HEK293 (cell line): ENCODE results near the gene TCF7.

Source experiments
- CTCF ChIA-PET: fragments of 350-600 bp; formaldehyde crosslinking; extraction: SDS; loops from one replicate; lab custom pipeline; 2021; ENCODE audit warnings: antibody characterized with exemption; lab: Yijun Ruan, JAX
- POLR2A ChIA-PET: fragments of 300-600 bp; formaldehyde crosslinking; extraction: SDS; loops from one replicate; lab custom pipeline; 2020; ENCODE audit warnings: antibody characterized with exemption, inconsistent platforms; lab: Yijun Ruan, JAX
- H3K27ac ChIP-seq: fragments of 200-500 bp; sonication (Bioruptor generic); 2 replicates; pipeline ENCODE4 v1.5.1; 2014; ENCODE audit warnings: low read depth, low read length, control low read depth, inconsistent platforms; ENCODE audit errors: extremely low read depth
- H3K36me3 ChIP-seq, 2 experiments: fragments of 200-500 bp in 1 of 2; sonication (Bioruptor generic) in 1 of 2; 1 replicate in 1 of 2; 2 replicates in 1 of 2; pipeline ENCODE4 v1.5.1; 2014 to 2017; ENCODE audit warnings: inconsistent platforms in 2 of 2, low read length in 2 of 2; ENCODE audit not compliant: control insufficient read depth in 2 of 2, insufficient read depth in 1 of 2
- H3K4me1 ChIP-seq: fragments of 200-500 bp; sonication (Bioruptor generic); 2 replicates; pipeline ENCODE4 v1.5.1; 2014; ENCODE audit warnings: mild to moderate bottlenecking, low read length, inconsistent platforms; ENCODE audit not compliant: control insufficient read depth, insufficient read depth
- H3K4me3 ChIP-seq: 2 replicates; pipeline ENCODE4 v1.5.1; 2011; ENCODE audit warnings: low read depth, mild to moderate bottlenecking, control low read depth, low read length, moderate library complexity
- H3K9me3 ChIP-seq: fragments of 200-500 bp; sonication (Bioruptor generic); 2 replicates; pipeline ENCODE4 v1.5.1; 2014; ENCODE audit warnings: low read depth, low read length, inconsistent platforms; ENCODE audit not compliant: control insufficient read depth, insufficient read depth
- GLIS1 ChIP-seq: fragments of 450-650 bp; formaldehyde crosslinking; IDR thresholded peaks from 2 replicates; pipeline ENCODE4 v1.5.1; 2016; ENCODE audit warnings: missing biosample characterization, missing genetic modification characterization
- WT1 ChIP-seq: fragments of 450-650 bp; formaldehyde crosslinking; IDR thresholded peaks from 2 replicates; pipeline ENCODE4 v1.5.1; 2016; ENCODE audit warnings: missing biosample characterization, missing genetic modification characterization
- ZBTB17 ChIP-seq: fragments of 450-650 bp; formaldehyde crosslinking; IDR thresholded peaks from 2 replicates; pipeline ENCODE4 v1.5.1; 2016; ENCODE audit warnings: missing biosample characterization, missing genetic modification characterization
- ZIC2 ChIP-seq: fragments of 450-650 bp; formaldehyde crosslinking; IDR thresholded peaks from 2 replicates; pipeline ENCODE4 v1.5.1; 2016; ENCODE audit warnings: missing biosample characterization, missing genetic modification characterization
- ZNF214 ChIP-seq: fragments of 450-650 bp; formaldehyde crosslinking; IDR thresholded peaks from 2 replicates; pipeline ENCODE4 v1.5.1; 2017; ENCODE audit warnings: missing biosample characterization, mild to moderate bottlenecking, missing genetic modification characterization, borderline replicate concordance
- ZNF561 ChIP-seq: fragments of 450-650 bp; IDR thresholded peaks from 2 replicates; pipeline ENCODE4 v1.5.1; 2018; ENCODE audit warnings: missing biosample characterization, missing genetic modification characterization, borderline replicate concordance
- ZNF596 ChIP-seq: fragments of 450-650 bp; IDR thresholded peaks from 2 replicates; pipeline ENCODE4 v1.5.0; 2018; ENCODE audit warnings: missing biosample characterization, mild to moderate bottlenecking, missing genetic modification characterization, moderate library complexity
- ZNF701 ChIP-seq: fragments of 450-650 bp; formaldehyde crosslinking; IDR thresholded peaks from 2 replicates; pipeline ENCODE4 v1.5.1; 2016; ENCODE audit warnings: missing biosample characterization, missing genetic modification characterization
- ZNF707 ChIP-seq: fragments of 450-650 bp; formaldehyde crosslinking; IDR thresholded peaks from 2 replicates; pipeline ENCODE4 v1.5.1; 2016; ENCODE audit warnings: missing biosample characterization, missing genetic modification characterization
- TF ChIP-seq, protein P1 (sequence below): fragments of 450-650 bp; formaldehyde crosslinking; IDR thresholded peaks from 2 replicates; pipeline ENCODE4 v1.5.1; 2016; ENCODE audit warnings: missing biosample characterization, missing genetic modification characterization
- TF ChIP-seq, protein P2 (sequence below): fragments of 450-650 bp; formaldehyde crosslinking; IDR thresholded peaks from 2 replicates; pipeline ENCODE4 v1.5.1; 2016; ENCODE audit warnings: missing biosample characterization, missing genetic modification characterization
- TF ChIP-seq, protein P3 (sequence below): sonication (generic); formaldehyde crosslinking; IDR thresholded peaks from 2 replicates; pipeline ENCODE4 v1.8.1; 2022; ENCODE audit warnings: mild to moderate bottlenecking, moderate library complexity, missing genetic modification reagents

TCF7 gene

GRCh38 chr5:134084570-134084969, 29.9 kb upstream of the TCF7 start:
- H3K27ac ChIP-seq: no peak overlapping the region
- ChIA-PET POLR2A (no interaction called here), CTCF (interaction anchor here (1.3 kb wide), 1 partner anchor 45 kb away, joined by 5 read pairs; no protein-coding TSS in a partner anchor)
- H3K36me3 ChIP-seq: no peaks in the 10 kb centered on the region
- TF ChIP-seq ZNF707 (tag by site-specific recombination): no peak
- no peak for TF ChIP-seq ZNF561 (tag by site-specific recombination)
- TF ChIP-seq ZBTB17: peak; percentile 52; the same call in 1 of the 2 replicates
- H3K9me3 ChIP-seq: no peaks in the 10 kb centered on the region
- H3K4me3 ChIP-seq: no peak overlapping the region
- H3K4me1 ChIP-seq: no peaks in the 10 kb centered on the region

- Histone ChIP-seq H3K4me3 (no peak overlapping the region), H3K4me1 (no peaks in the 10 kb centered on the region), H3K27ac (no peak overlapping the region), H3K9me3 (no peaks in the 10 kb centered on the region), H3K36me3 (no peaks in the 10 kb centered on the region)
- TF ChIP-seq ZNF701 (tag by site-specific recombination): no peak
- TF ChIP-seq, protein P1, sequence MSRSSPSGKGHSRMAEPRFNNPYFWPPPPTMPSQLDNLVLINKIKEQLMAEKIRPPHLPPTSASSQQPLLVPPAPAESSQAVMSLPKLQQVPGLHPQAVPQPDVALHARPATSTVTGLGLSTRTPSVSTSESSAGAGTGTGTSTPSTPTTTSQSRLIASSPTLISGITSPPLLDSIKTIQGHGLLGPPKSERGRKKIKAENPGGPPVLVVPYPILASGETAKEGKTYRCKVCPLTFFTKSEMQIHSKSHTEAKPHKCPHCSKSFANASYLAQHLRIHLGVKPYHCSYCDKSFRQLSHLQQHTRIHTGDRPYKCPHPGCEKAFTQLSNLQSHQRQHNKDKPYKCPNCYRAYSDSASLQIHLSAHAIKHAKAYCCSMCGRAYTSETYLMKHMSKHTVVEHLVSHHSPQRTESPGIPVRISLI: 0 out of 2 replicates have a peak, but pooled peaks have one; percentile 27
- POLR2A ChIA-PET: no interaction called here
- CTCF ChIA-PET: interaction anchor here (1.3 kb wide), 1 partner anchor 46 kb away, joined by 5 read pairs; no protein-coding TSS in a partner anchor
Measured at GRCh38 chr5:134085411-134085810, 29.1 kb upstream of the TCF7 start.

- Histone ChIP-seq H3K4me3 (no peak overlapping the region), H3K27ac (no peak overlapping the region), H3K9me3 (no peaks in the 10 kb centered on the region), H3K4me1 (no peaks in the 10 kb centered on the region), H3K36me3 (no peaks in the 10 kb centered on the region)
- ChIA-PET CTCF (no interaction called here), POLR2A (no interaction called here)
- TF ChIP-seq ZNF214 (tag by site-specific recombination) (no peak), GLIS1 (tag by site-specific recombination) (peak; percentile 71), ZIC2 (tag by site-specific recombination) (peak; percentile 55), ZNF596 (tag by site-specific recombination) (no peak), WT1 (tag by site-specific recombination) (no peak)
- TF ChIP-seq, protein P2, sequence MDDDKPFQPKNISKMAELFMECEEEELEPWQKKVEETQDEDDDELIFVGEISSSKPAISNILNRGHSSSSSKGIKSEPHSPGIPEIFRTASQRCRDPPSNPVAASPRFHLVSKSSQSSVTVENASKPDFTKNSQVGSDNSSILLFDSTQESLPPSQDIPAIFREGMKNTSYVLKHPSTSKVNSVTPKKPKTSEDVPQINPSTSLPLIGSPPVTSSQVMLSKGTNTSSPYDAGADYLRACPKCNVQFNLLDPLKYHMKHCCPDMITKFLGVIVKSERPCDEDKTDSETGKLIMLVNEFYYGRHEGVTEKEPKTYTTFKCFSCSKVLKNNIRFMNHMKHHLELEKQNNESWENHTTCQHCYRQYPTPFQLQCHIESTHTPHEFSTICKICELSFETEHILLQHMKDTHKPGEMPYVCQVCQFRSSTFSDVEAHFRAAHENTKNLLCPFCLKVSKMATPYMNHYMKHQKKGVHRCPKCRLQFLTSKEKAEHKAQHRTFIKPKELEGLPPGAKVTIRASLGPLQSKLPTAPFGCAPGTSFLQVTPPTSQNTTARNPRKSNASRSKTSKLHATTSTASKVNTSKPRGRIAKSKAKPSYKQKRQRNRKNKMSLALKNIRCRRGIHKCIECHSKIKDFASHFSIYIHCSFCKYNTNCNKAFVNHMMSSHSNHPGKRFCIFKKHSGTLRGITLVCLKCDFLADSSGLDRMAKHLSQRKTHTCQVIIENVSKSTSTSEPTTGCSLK (tag by site-specific recombination): no peak
Measured at GRCh38 chr5:134086225-134086942, 28.1 kb upstream of the TCF7 start.

GRCh38 chr5:134086943-134087305, 27.6 kb upstream of the TCF7 start:
- TF ChIP-seq ZIC2 (tag by site-specific recombination): peak; percentile 76
- TF ChIP-seq, protein P3, sequence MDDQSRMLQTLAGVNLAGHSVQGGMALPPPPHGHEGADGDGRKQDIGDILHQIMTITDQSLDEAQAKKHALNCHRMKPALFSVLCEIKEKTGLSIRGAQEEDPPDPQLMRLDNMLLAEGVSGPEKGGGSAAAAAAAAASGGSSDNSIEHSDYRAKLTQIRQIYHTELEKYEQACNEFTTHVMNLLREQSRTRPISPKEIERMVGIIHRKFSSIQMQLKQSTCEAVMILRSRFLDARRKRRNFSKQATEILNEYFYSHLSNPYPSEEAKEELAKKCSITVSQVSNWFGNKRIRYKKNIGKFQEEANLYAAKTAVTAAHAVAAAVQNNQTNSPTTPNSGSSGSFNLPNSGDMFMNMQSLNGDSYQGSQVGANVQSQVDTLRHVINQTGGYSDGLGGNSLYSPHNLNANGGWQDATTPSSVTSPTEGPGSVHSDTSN: no peak
- CTCF ChIA-PET: no interaction called here
- Histone ChIP-seq H3K9me3 (no peaks in the 10 kb centered on the region), H3K4me3 (no peak overlapping the region), H3K27ac (no peak overlapping the region), H3K36me3 (no peaks in the 10 kb centered on the region), H3K4me1 (no peaks in the 10 kb centered on the region)
- POLR2A ChIA-PET: no interaction called here
